ENCODE results near the gene C12orf60. TPM values are rescaled to one million over a fixed set of nuclear protein-coding genes. Genes with fewer than 3 reads are reported as not detected.

The C12orf60 gene
- total RNA-seq, 2 experiments from 2014 or later = 1.3 to 1.6 TPM

- DNase-seq = no peak
- H3K4me1 Mint-ChIP-seq = no peaks in the 10 kb centered on the region
- no peak overlapping the region for H3K27ac Mint-ChIP-seq
- no peaks in the 10 kb centered on the region for H3K9me3 Mint-ChIP-seq
- ATAC-seq (ENCODE audit: low read depth) = no peak
- POLR2A ChIA-PET = no interaction called here
- H3K36me3 Mint-ChIP-seq = no peaks in the 10 kb centered on the region
- no peak overlapping the region for H3K4me3 Mint-ChIP-seq
- peaks cover 3% of the 10 kb centered on the region for H3K27me3 Mint-ChIP-seq
Observed at GRCh38 chr12:14825256-14825655, 21.8 kb downstream of the C12orf60 start.

- POLR2A ChIA-PET = no interaction called here
- Mint-ChIP-seq H3K36me3 (no peaks in the 10 kb centered on the region), H3K4me1 (no peaks in the 10 kb centered on the region), H3K27me3 (peaks cover 2% of the 10 kb centered on the region), H3K4me3 (no peak overlapping the region), H3K9me3 (no peaks in the 10 kb centered on the region), H3K27ac (no peak overlapping the region)
- no peak for DNase-seq
- ATAC-seq (ENCODE audit: low read depth) = no peak
Observed at GRCh38 chr12:14826491-14826890, 23.0 kb downstream of the C12orf60 start.

GRCh38 chr12:14827043-14827442 is 23.6 kb downstream of the C12orf60 start:
- H3K4me1 Mint-ChIP-seq = no peaks in the 10 kb centered on the region
- H3K36me3 Mint-ChIP-seq = no peaks in the 10 kb centered on the region
- no peak for DNase-seq
- H3K27me3 Mint-ChIP-seq = peaks cover 5% of the 10 kb centered on the region
- ATAC-seq (ENCODE audit: low read depth) = no peak
- POLR2A ChIA-PET = no interaction called here
- H3K9me3 Mint-ChIP-seq = no peaks in the 10 kb centered on the region
- no peak overlapping the region for H3K4me3 Mint-ChIP-seq
- H3K27ac Mint-ChIP-seq = no peak overlapping the region

GRCh38 chr12:14828892-14829291 is 25.4 kb downstream of the C12orf60 start:
- Mint-ChIP-seq H3K4me1 (no peaks in the 10 kb centered on the region), H3K27ac (no peak overlapping the region), H3K4me3 (no peak overlapping the region), H3K27me3 (peaks cover 8% of the 10 kb centered on the region), H3K9me3 (no peaks in the 10 kb centered on the region), H3K36me3 (no peaks in the 10 kb centered on the region)
- DNase-seq (no peak), ATAC-seq (ENCODE audit: low read depth) (no peak)
- POLR2A ChIA-PET = no interaction called here

- DNase-seq (no peak), ATAC-seq (ENCODE audit: low read depth) (no peak)
- Mint-ChIP-seq H3K4me1 (no peaks in the 10 kb centered on the region), H3K9me3 (no peaks in the 10 kb centered on the region), H3K27me3 (peaks cover 15% of the 10 kb centered on the region), H3K4me3 (no peak overlapping the region), H3K36me3 (no peaks in the 10 kb centered on the region), H3K27ac (no peak overlapping the region)
- POLR2A ChIA-PET = no interaction called here
Observed at GRCh38 chr12:14833336-14833735, 29.9 kb downstream of the C12orf60 start.

- DNase-seq = no peak
- no peaks in the 10 kb centered on the region for H3K4me1 Mint-ChIP-seq
- H3K9me3 Mint-ChIP-seq = no peaks in the 10 kb centered on the region
- no peak overlapping the region for H3K4me3 Mint-ChIP-seq
- no peak overlapping the region for H3K27ac Mint-ChIP-seq
- POLR2A ChIA-PET = no interaction called here
- ATAC-seq (ENCODE audit: low read depth) = no peak
- H3K36me3 Mint-ChIP-seq = no peaks in the 10 kb centered on the region
- H3K27me3 Mint-ChIP-seq = peaks cover 15% of the 10 kb centered on the region
Observed at GRCh38 chr12:14833952-14834351, 30.5 kb downstream of the C12orf60 start.

GRCh38 chr12:14834509-14834908 is 31.0 kb downstream of the C12orf60 start:
- Mint-ChIP-seq H3K4me1 (no peaks in the 10 kb centered on the region), H3K9me3 (no peaks in the 10 kb centered on the region), H3K4me3 (no peak overlapping the region), H3K36me3 (peaks cover 2% of the 10 kb centered on the region), H3K27ac (no peak overlapping the region), H3K27me3 (peaks cover 18% of the 10 kb centered on the region)
- DNase-seq (no peak), ATAC-seq (ENCODE audit: low read depth) (no peak)
- POLR2A ChIA-PET = no interaction called here

GRCh38 chr12:14836336-14837210 is 33.1 kb downstream of the C12orf60 start:
- no peak overlapping the region for H3K27ac Mint-ChIP-seq
- peaks cover 18% of the 10 kb centered on the region for H3K27me3 Mint-ChIP-seq
- no peak overlapping the region for H3K4me3 Mint-ChIP-seq
- H3K36me3 Mint-ChIP-seq = peaks cover 2% of the 10 kb centered on the region
- DNase-seq = no peak
- POLR2A ChIA-PET = no interaction called here
- ATAC-seq (ENCODE audit: low read depth) = no peak
- H3K9me3 Mint-ChIP-seq = no peaks in the 10 kb centered on the region
- H3K4me1 Mint-ChIP-seq = no peaks in the 10 kb centered on the region

GRCh38 chr12:14839262-14839661 is 35.8 kb downstream of the C12orf60 start:
- no peaks in the 10 kb centered on the region for H3K4me1 Mint-ChIP-seq
- DNase-seq (no peak), ATAC-seq (ENCODE audit: low read depth) (no peak)
- no peak overlapping the region for H3K27ac Mint-ChIP-seq
- peaks cover 2% of the 10 kb centered on the region for H3K36me3 Mint-ChIP-seq
- POLR2A ChIA-PET = no interaction called here
- no peaks in the 10 kb centered on the region for H3K9me3 Mint-ChIP-seq
- no peak overlapping the region for H3K4me3 Mint-ChIP-seq
- peaks cover 10% of the 10 kb centered on the region for H3K27me3 Mint-ChIP-seq

- ATAC-seq (ENCODE audit: low read depth) = no peak
- Mint-ChIP-seq H3K4me3 (no peak overlapping the region), H3K27me3 (peaks cover 7% of the 10 kb centered on the region), H3K9me3 (no peaks in the 10 kb centered on the region), H3K4me1 (peaks cover 4% of the 10 kb centered on the region), H3K27ac (no peak overlapping the region), H3K36me3 (peaks cover 2% of the 10 kb centered on the region)
- DNase-seq = no peak
- POLR2A ChIA-PET = no interaction called here
Observed at GRCh38 chr12:14840616-14841015, 37.1 kb downstream of the C12orf60 start.

- peaks cover 5% of the 10 kb centered on the region for H3K27me3 Mint-ChIP-seq
- peaks cover 6% of the 10 kb centered on the region for H3K4me1 Mint-ChIP-seq
- POLR2A ChIA-PET = no interaction called here
- no peak overlapping the region for H3K27ac Mint-ChIP-seq
- peaks cover 2% of the 10 kb centered on the region for H3K36me3 Mint-ChIP-seq
- ATAC-seq (ENCODE audit: low read depth) (no peak), DNase-seq (no peak)
- no peak overlapping the region for H3K4me3 Mint-ChIP-seq
- H3K9me3 Mint-ChIP-seq = no peaks in the 10 kb centered on the region
Observed at GRCh38 chr12:14841761-14842160, 38.3 kb downstream of the C12orf60 start.

GRCh38 chr12:14842315-14842714 is 38.8 kb downstream of the C12orf60 start:
- ATAC-seq (ENCODE audit: low read depth) (no peak), DNase-seq (no peak)
- POLR2A ChIA-PET = no interaction called here
- Mint-ChIP-seq H3K9me3 (no peaks in the 10 kb centered on the region), H3K27ac (no peak overlapping the region), H3K27me3 (peaks cover 5% of the 10 kb centered on the region), H3K4me3 (no peak overlapping the region), H3K36me3 (peaks cover 2% of the 10 kb centered on the region), H3K4me1 (peaks cover 6% of the 10 kb centered on the region)

GRCh38 chr12:14843425-14843887 is 40.0 kb downstream of the C12orf60 start, which contains the start of gene ART4:
Gene ART4 (minus strand): TSS chr12:14843526. CDS start chr12:14843113, 413 bp downstream.
- DNase-seq = no peak
- POLR2A ChIA-PET = no interaction called here
- Mint-ChIP-seq H3K27ac (no peak within 1 kb of the TSS), H3K9me3 (no peaks in the 10 kb centered on the region), H3K27me3 (peaks cover 5% of the 10 kb centered on the region), H3K36me3 (peaks cover 2% of the 10 kb centered on the region), H3K4me1 (peaks cover 6% of the 10 kb centered on the region), H3K4me3 (no peak within 1 kb of the TSS)
- ATAC-seq (ENCODE audit: low read depth) = no peak

GRCh38 chr12:14844401-14844800 is 40.9 kb downstream of the C12orf60 start:
- Mint-ChIP-seq H3K9me3 (no peaks in the 10 kb centered on the region), H3K4me3 (no peak overlapping the region), H3K27me3 (peaks cover 2% of the 10 kb centered on the region), H3K4me1 (peaks cover 6% of the 10 kb centered on the region), H3K27ac (no peak overlapping the region), H3K36me3 (no peaks in the 10 kb centered on the region)
- DNase-seq (no peak), ATAC-seq (ENCODE audit: low read depth) (no peak)
- POLR2A ChIA-PET = no interaction called here

All from activated naive CD8-positive, alpha-beta T cell treated with anti-CD3 and anti-CD28 coated beads, Interleukin-2, amount 10 ng/mL, durations not matched to agents 7 days and 5 days (primary cell).